Calu3 (cell line): ENCODE results near the gene EYS. TPM values are rescaled to one million over a fixed set of nuclear protein-coding genes. Genes with fewer than 3 reads are reported as not detected.

Experiments used
- BruUV-seq: library from RNA; stranded (reverse); fragments of 400-500 nt; replicated peaks from 2 replicates; lab custom pipeline; 2021; lab: Mats Ljungman, UMichigan
- CTCF ChIA-PET: fragments of 300-600 bp; sonication (Branson Sonifier 250); formaldehyde crosslinking; loops from one replicate; lab custom pipeline; 2022; ENCODE audit warnings: antibody characterized with exemption; lab: Charles Lee
- DNase-seq: peaks from one replicate; pipeline ENCODE4 v3.0.0; 2022
- H3K27ac Mint-ChIP-seq: one replicate; pipeline ENCODE4 v1.8.0; 2022; ENCODE audit warnings: mixed read lengths; ENCODE audit not compliant: unreplicated experiment
- H3K27me3 Mint-ChIP-seq: one replicate; pipeline ENCODE4 v1.8.0; 2022; ENCODE audit warnings: mixed read lengths; ENCODE audit not compliant: unreplicated experiment
- H3K36me3 Mint-ChIP-seq: one replicate; pipeline ENCODE4 v1.8.0; 2022; ENCODE audit warnings: mild to moderate bottlenecking, moderate library complexity, mixed read lengths; ENCODE audit not compliant: insufficient read depth, unreplicated experiment
- H3K4me1 Mint-ChIP-seq: one replicate; pipeline ENCODE4 v1.8.0; 2022; ENCODE audit warnings: mild to moderate bottlenecking, low read depth, mixed read lengths; ENCODE audit not compliant: unreplicated experiment
- H3K4me3 Mint-ChIP-seq: one replicate; pipeline ENCODE4 v1.8.0; 2022; ENCODE audit warnings: mild to moderate bottlenecking, low read depth, moderate library complexity, mixed read lengths; ENCODE audit not compliant: unreplicated experiment
- H3K9me3 Mint-ChIP-seq: one replicate; pipeline ENCODE4 v1.8.0; 2022; ENCODE audit warnings: low read depth, mixed read lengths; ENCODE audit not compliant: unreplicated experiment
- intact Hi-C: fragments of 100-400 bp; cut with micrococcal nuclease; formaldehyde crosslinking; loops from one replicate; pipeline ENCODE4 v1.10.0; 2022; ENCODE audit not compliant: unreplicated experiment
- total RNA-seq: library from RNA; stranded (reverse); gene quantifications from 2 replicates; pipeline ENCODE4 v1.2.3, GENCODE V29; 2022
- TF ChIP-seq, protein P1 (sequence below): fragments of 200-600 bp; IDR thresholded peaks from one replicate; pipeline ENCODE4 v1.8.0; 2022; ENCODE audit warnings: antibody characterized with exemption; ENCODE audit not compliant: unreplicated experiment

Gene EYS
- total RNA-seq, 1 experiment from 2014 or later = not detected

DNA sequence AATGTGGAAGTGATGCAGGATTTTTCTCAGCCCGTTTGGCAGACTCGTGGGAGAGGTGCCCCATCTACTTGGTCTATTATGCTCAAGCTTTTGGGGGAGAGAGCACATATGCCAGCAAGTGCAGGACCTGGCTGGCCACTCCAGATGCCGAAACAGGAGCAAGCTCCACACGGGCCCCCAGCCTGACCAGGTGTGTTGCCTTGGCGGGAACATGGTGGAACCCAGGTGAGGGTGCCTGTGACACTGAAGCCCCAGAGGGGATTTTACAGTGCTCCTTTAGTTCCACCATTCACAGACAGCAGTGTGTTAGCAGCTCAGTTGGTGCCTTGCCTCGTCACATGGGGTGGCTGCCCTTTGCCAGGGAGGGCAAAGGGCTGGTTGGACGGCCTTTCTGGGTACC is 798.9 kb downstream of the EYS start:
- BruUV-seq = no TSS peak
- no peak overlapping the region for H3K27ac Mint-ChIP-seq
- intact Hi-C loops = no loop called here
- no peaks in the 10 kb centered on the region for H3K4me1 Mint-ChIP-seq
- H3K27me3 Mint-ChIP-seq = no peaks in the 10 kb centered on the region
- TF ChIP-seq, protein P1, sequence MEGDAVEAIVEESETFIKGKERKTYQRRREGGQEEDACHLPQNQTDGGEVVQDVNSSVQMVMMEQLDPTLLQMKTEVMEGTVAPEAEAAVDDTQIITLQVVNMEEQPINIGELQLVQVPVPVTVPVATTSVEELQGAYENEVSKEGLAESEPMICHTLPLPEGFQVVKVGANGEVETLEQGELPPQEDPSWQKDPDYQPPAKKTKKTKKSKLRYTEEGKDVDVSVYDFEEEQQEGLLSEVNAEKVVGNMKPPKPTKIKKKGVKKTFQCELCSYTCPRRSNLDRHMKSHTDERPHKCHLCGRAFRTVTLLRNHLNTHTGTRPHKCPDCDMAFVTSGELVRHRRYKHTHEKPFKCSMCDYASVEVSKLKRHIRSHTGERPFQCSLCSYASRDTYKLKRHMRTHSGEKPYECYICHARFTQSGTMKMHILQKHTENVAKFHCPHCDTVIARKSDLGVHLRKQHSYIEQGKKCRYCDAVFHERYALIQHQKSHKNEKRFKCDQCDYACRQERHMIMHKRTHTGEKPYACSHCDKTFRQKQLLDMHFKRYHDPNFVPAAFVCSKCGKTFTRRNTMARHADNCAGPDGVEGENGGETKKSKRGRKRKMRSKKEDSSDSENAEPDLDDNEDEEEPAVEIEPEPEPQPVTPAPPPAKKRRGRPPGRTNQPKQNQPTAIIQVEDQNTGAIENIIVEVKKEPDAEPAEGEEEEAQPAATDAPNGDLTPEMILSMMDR = no peak
- CTCF ChIA-PET = no interaction called here
- peaks cover 2% of the 10 kb centered on the region for H3K9me3 Mint-ChIP-seq
- no peak for DNase-seq
- H3K4me3 Mint-ChIP-seq = no peak overlapping the region
- no peaks in the 10 kb centered on the region for H3K36me3 Mint-ChIP-seq

DNA sequence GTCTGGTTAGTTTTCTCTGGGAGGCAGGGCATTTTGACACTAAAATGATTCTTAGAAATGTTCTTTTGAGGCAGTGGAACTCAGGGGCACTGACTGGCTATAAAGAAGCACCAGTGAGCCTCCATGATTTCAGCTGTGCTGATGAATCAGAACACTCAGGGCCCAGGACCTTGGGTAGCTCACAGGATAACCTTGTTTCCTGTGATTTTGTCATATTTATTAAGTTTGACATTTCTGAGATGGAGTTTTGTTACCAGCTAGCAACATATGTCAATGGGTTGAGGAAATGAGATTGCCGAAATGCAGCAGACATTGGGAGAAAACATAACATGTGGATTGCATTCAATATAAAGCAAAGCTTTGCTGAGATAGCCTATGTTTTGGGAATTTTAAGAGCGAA is 802.4 kb downstream of the EYS start:
- TF ChIP-seq, protein P1 = no peak
- Mint-ChIP-seq H3K27me3 (no peaks in the 10 kb centered on the region), H3K36me3 (no peaks in the 10 kb centered on the region), H3K9me3 (peaks cover 4% of the 10 kb centered on the region), H3K27ac (no peak overlapping the region), H3K4me3 (no peak overlapping the region), H3K4me1 (no peaks in the 10 kb centered on the region)
- intact Hi-C loops = no loop called here
- DNase-seq = no peak
- CTCF ChIA-PET = no interaction called here
- BruUV-seq = no TSS peak

DNA sequence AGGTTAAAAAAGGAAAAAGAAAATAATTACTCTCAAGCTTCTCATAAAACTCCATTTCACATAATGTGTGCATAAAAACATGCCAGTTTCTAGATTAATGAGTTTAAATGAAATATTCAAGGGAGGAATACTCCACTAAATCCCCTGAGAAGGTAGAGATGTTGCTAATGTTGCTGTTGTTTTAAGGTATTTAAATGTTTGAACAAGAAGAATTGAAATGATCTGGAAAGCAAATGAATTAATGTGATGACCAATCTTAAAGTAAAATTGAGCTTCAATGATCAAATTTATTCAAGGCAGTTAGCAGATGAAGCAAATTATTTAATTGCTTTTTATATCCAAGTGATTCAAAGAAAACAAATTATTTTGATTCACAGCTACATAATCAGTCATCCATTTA is 804.4 kb downstream of the EYS start:
- H3K4me1 Mint-ChIP-seq = no peaks in the 10 kb centered on the region
- TF ChIP-seq, protein P1 = no peak
- no TSS peak for BruUV-seq
- intact Hi-C loops = no loop called here
- H3K4me3 Mint-ChIP-seq = no peak overlapping the region
- H3K36me3 Mint-ChIP-seq = no peaks in the 10 kb centered on the region
- DNase-seq = no peak
- no peak overlapping the region for H3K27ac Mint-ChIP-seq
- CTCF ChIA-PET = no interaction called here
- no peaks in the 10 kb centered on the region for H3K27me3 Mint-ChIP-seq
- peaks cover 16% of the 10 kb centered on the region for H3K9me3 Mint-ChIP-seq

DNA sequence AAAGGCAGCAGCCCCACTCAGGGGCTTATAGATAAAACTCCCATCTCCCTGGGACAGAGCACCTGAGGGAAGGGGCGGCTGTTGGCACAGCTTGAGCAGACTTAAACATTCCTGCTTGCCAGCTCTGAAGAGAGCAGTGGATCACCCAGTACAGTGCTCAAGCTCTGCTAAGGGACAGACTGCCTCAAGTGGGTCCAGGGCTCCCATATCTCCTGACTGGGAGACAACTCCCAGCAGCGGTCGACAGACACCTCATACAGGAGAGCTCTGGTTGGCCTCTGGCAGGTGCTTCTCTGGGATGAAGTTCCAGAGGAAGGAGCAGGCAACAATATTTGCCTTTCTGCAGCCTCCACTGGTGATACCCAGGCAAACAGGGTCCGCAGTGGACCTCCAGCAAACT is 810.1 kb downstream of the EYS start:
- Mint-ChIP-seq H3K9me3 (peaks cover 18% of the 10 kb centered on the region), H3K27ac (no peak overlapping the region), H3K4me1 (no peaks in the 10 kb centered on the region), H3K27me3 (no peaks in the 10 kb centered on the region), H3K4me3 (no peak overlapping the region), H3K36me3 (no peaks in the 10 kb centered on the region)
- intact Hi-C loops = no loop called here
- TF ChIP-seq, protein P1 = no peak
- no peak for DNase-seq
- CTCF ChIA-PET = no interaction called here
- BruUV-seq = no TSS peak

DNA sequence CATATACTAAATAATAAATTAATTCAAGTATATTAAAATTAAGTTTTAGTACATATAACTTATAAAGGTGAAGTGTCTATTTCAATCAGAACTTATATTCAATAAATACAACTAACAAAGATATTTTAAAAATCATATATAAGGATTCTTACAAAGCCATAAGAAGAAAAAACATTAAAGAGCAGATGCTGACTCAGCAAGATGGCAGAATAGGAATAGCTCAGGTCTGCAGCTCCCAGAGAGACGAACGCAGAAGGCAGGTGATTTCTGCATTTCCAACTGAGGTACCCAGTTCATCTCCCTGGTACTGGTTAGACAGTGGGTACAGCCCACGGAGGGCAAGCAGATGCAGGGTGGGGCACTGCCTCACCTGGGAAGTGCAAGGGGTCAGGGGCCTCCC is 811.1 kb downstream of the EYS start:
- BruUV-seq = no TSS peak
- H3K4me1 Mint-ChIP-seq = no peaks in the 10 kb centered on the region

More for the DNA sequence above, 811.1 kb downstream of the EYS start:
- TF ChIP-seq, protein P1 = no peak
- peaks cover 18% of the 10 kb centered on the region for H3K9me3 Mint-ChIP-seq
- no peak for DNase-seq
- no peaks in the 10 kb centered on the region for H3K27me3 Mint-ChIP-seq
- H3K4me3 Mint-ChIP-seq = no peak overlapping the region
- H3K36me3 Mint-ChIP-seq = no peaks in the 10 kb centered on the region
- CTCF ChIA-PET = no interaction called here
- intact Hi-C loops = no loop called here
- no peak overlapping the region for H3K27ac Mint-ChIP-seq
